SK-N-SH (cell line): ENCODE data around the gene CTBP2. TPM values are rescaled to one million over a fixed set of nuclear protein-coding genes. Genes with fewer than 3 reads are reported as not detected.

Experiments
- CTCF ChIA-PET: fragments of 300-600, 350-600 bp; formaldehyde crosslinking; extraction: SDS; loops from one replicate; lab custom pipeline; 2021; lab: Yijun Ruan, JAX
- POLR2A ChIA-PET: fragments of 350-600 bp; sonication (Branson Sonifier 250); formaldehyde crosslinking; extraction: SDS; loops from one replicate; lab custom pipeline; 2020; ENCODE audit warnings: antibody characterized with exemption, inconsistent platforms; lab: Yijun Ruan, JAX
- DNase-seq: peaks from one replicate; pipeline ENCODE4 v3.0.0; 2012
- H2AFZ ChIP-seq: fragments of 200-600 bp; sonication (generic); 2 replicates; pipeline ENCODE4 v1.8.1; 2016; ENCODE audit warnings: antibody characterized with exemption, mild to moderate bottlenecking, low read depth
- H3F3A ChIP-seq: fragments of 200-600 bp; sonication (generic); replicated peaks from 2 replicates; pipeline ENCODE3; 2016; ENCODE audit warnings: antibody characterized with exemption, mild to moderate bottlenecking; ENCODE audit not compliant: insufficient read depth
- H3K27ac ChIP-seq, 2 experiments: fragments of 200-500 bp in 1 of 2; fragments of 200-600 bp in 1 of 2; sonication (Bioruptor generic) in 1 of 2; sonication (generic), shearing (Covaris generic) in 1 of 2; 2 replicates each; pipeline versions ENCODE4 v1.5.1 to v1.6.1; 2014 to 2016; ENCODE audit warnings: low read depth in 2 of 2, inconsistent platforms in 1 of 2, low read length in 1 of 2, mild to moderate bottlenecking in 1 of 2, mixed read lengths in 1 of 2
- H3K27me3 ChIP-seq: fragments of 200-600 bp; sonication (generic), shearing (Covaris generic); 2 replicates; pipeline ENCODE4 v1.6.1; 2016; ENCODE audit warnings: mixed run types; ENCODE audit not compliant: insufficient read depth
- H3K36me3 ChIP-seq, 2 experiments: fragments of 200-500 bp in 1 of 2; fragments of 200-600 bp in 1 of 2; sonication (Bioruptor generic) in 1 of 2; sonication (generic) in 1 of 2; replicated peaks in 1 of 2; 2 replicates each; pipeline versions ENCODE3 to v1.5.1; 2014 to 2016; ENCODE audit warnings: low read length in 1 of 2, mild to moderate bottlenecking in 1 of 2; ENCODE audit not compliant: insufficient read depth in 2 of 2, control insufficient read depth in 1 of 2
- H3K4me1 ChIP-seq, 2 experiments: fragments of 200-500 bp in 1 of 2; fragments of 200-600 bp in 1 of 2; sonication (Bioruptor generic) in 1 of 2; sonication (generic), shearing (Covaris generic) in 1 of 2; 2 replicates each; pipeline versions ENCODE4 v1.5.1 to v1.6.1; 2014 to 2016; ENCODE audit warnings: low read depth in 1 of 2, low read length in 1 of 2, mixed run types in 1 of 2; ENCODE audit not compliant: insufficient read depth in 2 of 2, control insufficient read depth in 1 of 2
- H3K4me2 ChIP-seq: fragments of 200-600 bp; sonication (generic), shearing (Covaris generic); 2 replicates; pipeline ENCODE4 v1.6.1; 2017; ENCODE audit warnings: mixed run types
- H3K4me3 ChIP-seq, 2 experiments: fragments of 200-500 bp in 1 of 2; fragments of 200-600 bp in 1 of 2; sonication (Bioruptor generic) in 1 of 2; sonication (generic), shearing (Covaris generic) in 1 of 2; 2 replicates each; pipeline versions ENCODE4 v1.5.1 to v1.8.1; 2014 to 2016; ENCODE audit warnings: low read depth in 2 of 2, inconsistent platforms in 1 of 2, low read length in 1 of 2, mild to moderate bottlenecking in 1 of 2, mixed read lengths in 1 of 2, moderate library complexity in 1 of 2
- H3K79me2 ChIP-seq: fragments of 200-600 bp; sonication (generic); 2 replicates; pipeline ENCODE4 v1.8.1; 2017; ENCODE audit warnings: mild to moderate bottlenecking; ENCODE audit not compliant: insufficient read depth
- H3K9ac ChIP-seq: fragments of 200-600 bp; sonication (generic); 2 replicates; pipeline ENCODE4 v1.6.1; 2017; ENCODE audit warnings: mixed run types
- H3K9me2 ChIP-seq: fragments of 200-600 bp; sonication (generic); 2 replicates; pipeline ENCODE4 v1.6.1; 2017; ENCODE audit warnings: mixed run types
- H3K9me3 ChIP-seq: fragments of 200-600 bp; sonication (generic); 2 replicates; pipeline ENCODE4 v1.6.1; 2017; ENCODE audit warnings: mixed run types, mild to moderate bottlenecking, moderate library complexity
- H4K20me1 ChIP-seq: fragments of 200-600 bp; sonication (generic); 2 replicates; pipeline ENCODE4 v1.6.1; 2017; ENCODE audit warnings: mild to moderate bottlenecking, mixed run types; ENCODE audit not compliant: insufficient read depth
- ELF1 ChIP-seq: IDR thresholded peaks from 2 replicates; pipeline ENCODE4 v1.4.0; 2012
- EP300 ChIP-seq, 2 experiments: IDR thresholded peaks; 2 replicates each; pipeline versions ENCODE4 v1.4.0 to v1.6.1; 2012; ENCODE audit warnings: borderline replicate concordance in 1 of 2, low read depth in 1 of 2, low read length in 1 of 2
- JUND ChIP-seq: IDR thresholded peaks from 2 replicates; pipeline ENCODE4 v1.4.0; 2012
- MEF2A ChIP-seq: IDR thresholded peaks from 2 replicates; pipeline ENCODE4 v1.4.0; 2012; ENCODE audit warnings: low read depth, borderline replicate concordance
- MXI1 ChIP-seq: IDR thresholded peaks from 2 replicates; pipeline ENCODE4 v1.6.1; 2012; ENCODE audit warnings: mild to moderate bottlenecking, low read depth, low read length, improper control_type of control experiment
- NFIC ChIP-seq: IDR thresholded peaks from 2 replicates; pipeline ENCODE4 v1.4.0; 2012; ENCODE audit warnings: borderline replicate concordance
- RFX5 ChIP-seq: IDR thresholded peaks from 2 replicates; pipeline ENCODE4 v1.6.1; 2012; ENCODE audit warnings: mild to moderate bottlenecking, improper control_type of control experiment, low read length
- RXRA ChIP-seq: IDR thresholded peaks from 2 replicates; pipeline ENCODE4 v1.4.0; 2012; ENCODE audit warnings: low read depth, mild to moderate bottlenecking, borderline replicate concordance
- SMC3 ChIP-seq: IDR thresholded peaks from 2 replicates; pipeline ENCODE4 v1.6.1; 2012; ENCODE audit warnings: low read depth, low read length, improper control_type of control experiment
- USF2 ChIP-seq: fragments of 150-350 bp; IDR thresholded peaks from 2 replicates; pipeline ENCODE4 v1.6.1; 2017; ENCODE audit warnings: antibody characterized with exemption, low read length, low read depth, borderline replicate concordance
- WGBS: methylation state at CpG from one replicate; pipeline ENCODE4 v1.1.6; 2017; ENCODE audit warnings: low lambda C conversion rate; 5-methylcytosine and 5-hydroxymethylcytosine counted together
- polyA plus RNA-seq, 3 experiments: library from polyadenylated mRNA; depleted of rRNA; stranded (reverse); fragments of >200 nt; gene quantifications; 2 replicates each; pipeline ENCODE4 v1.2.3, GENCODE V29; 2012
- TF ChIP-seq, protein P1 (sequence below): fragments of 150-350 bp; IDR thresholded peaks from 2 replicates; pipeline ENCODE4 v1.6.1; 2016; ENCODE audit warnings: mild to moderate bottlenecking, low read depth, low read length
- TF ChIP-seq, protein P2 (sequence below): IDR thresholded peaks from 2 replicates; pipeline ENCODE4; 2012
- TF ChIP-seq, protein P3 (sequence below): IDR thresholded peaks from 2 replicates; pipeline ENCODE4 v1.4.0; 2012; ENCODE audit warnings: low read depth, borderline replicate concordance

CTBP2 gene
- polyA plus RNA-seq, 1 of the 3 experiments (the other 2 are of a cell fraction): 69.7 TPM

GRCh38 chr10:124993736-124994451, 166.5 kb downstream of the CTBP2 start:
- Histone ChIP-seq H3K27me3 (no peaks in the 10 kb centered on the region), H3K27ac (peak overlapping the region in 1 of 2 experiments; percentile 39; a peak in 1 of 4 replicates), H4K20me1 (peaks cover 8% of the 10 kb centered on the region; the same call in 1 of the 2 replicates), H3K4me1 (peaks cover 0 to 9% of the 10 kb centered on the region in 2 experiments; a peak in 1 of 4 replicates), H2AFZ (no peak overlapping the region), H3K9me2 (no peaks in the 10 kb centered on the region), H3F3A (peaks cover 26% of the 10 kb centered on the region), H3K9me3 (no peaks in the 10 kb centered on the region), H3K4me2 (no peak overlapping the region), H3K9ac (no peak overlapping the region), H3K79me2 (peaks cover 15% of the 10 kb centered on the region; the same call in 1 of the 2 replicates), H3K4me3 (no peak overlapping the region), H3K36me3 (peaks cover 43 to 86% of the 10 kb centered on the region in 2 experiments)
- 94% methylated on average over 21 of the region's 21 CpGs for WGBS
- ChIA-PET POLR2A (no interaction called here), CTCF (interaction anchor here (1.3 to 7.4 kb wide), 7 partner anchors 16 to 251 kb away, joined by 3 to 88 read pairs (median 13); no protein-coding TSS in a partner anchor)
- no peak for TF ChIP-seq RFX5
- TF ChIP-seq USF2: no peak
- no peak for TF ChIP-seq SMC3
- TF ChIP-seq NFIC: no peak
- TF ChIP-seq, protein P1, sequence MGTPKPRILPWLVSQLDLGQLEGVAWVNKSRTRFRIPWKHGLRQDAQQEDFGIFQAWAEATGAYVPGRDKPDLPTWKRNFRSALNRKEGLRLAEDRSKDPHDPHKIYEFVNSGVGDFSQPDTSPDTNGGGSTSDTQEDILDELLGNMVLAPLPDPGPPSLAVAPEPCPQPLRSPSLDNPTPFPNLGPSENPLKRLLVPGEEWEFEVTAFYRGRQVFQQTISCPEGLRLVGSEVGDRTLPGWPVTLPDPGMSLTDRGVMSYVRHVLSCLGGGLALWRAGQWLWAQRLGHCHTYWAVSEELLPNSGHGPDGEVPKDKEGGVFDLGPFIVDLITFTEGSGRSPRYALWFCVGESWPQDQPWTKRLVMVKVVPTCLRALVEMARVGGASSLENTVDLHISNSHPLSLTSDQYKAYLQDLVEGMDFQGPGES: no peak
- no peak for TF ChIP-seq RXRA
- no peak for TF ChIP-seq MEF2A
- TF ChIP-seq ELF1: no peak
- TF ChIP-seq, protein P2, sequence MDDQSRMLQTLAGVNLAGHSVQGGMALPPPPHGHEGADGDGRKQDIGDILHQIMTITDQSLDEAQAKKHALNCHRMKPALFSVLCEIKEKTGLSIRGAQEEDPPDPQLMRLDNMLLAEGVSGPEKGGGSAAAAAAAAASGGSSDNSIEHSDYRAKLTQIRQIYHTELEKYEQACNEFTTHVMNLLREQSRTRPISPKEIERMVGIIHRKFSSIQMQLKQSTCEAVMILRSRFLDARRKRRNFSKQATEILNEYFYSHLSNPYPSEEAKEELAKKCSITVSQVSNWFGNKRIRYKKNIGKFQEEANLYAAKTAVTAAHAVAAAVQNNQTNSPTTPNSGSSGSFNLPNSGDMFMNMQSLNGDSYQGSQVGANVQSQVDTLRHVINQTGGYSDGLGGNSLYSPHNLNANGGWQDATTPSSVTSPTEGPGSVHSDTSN: no peak
- no peak for DNase-seq

GRCh38 chr10:124993345-124993708, 167.0 kb downstream of the CTBP2 start:
- Histone ChIP-seq H3K4me3 (no peak overlapping the region), H3K9me3 (no peaks in the 10 kb centered on the region), H3K9ac (no peak overlapping the region), H3K79me2 (peaks cover 12% of the 10 kb centered on the region; the same call in 1 of the 2 replicates), H3K36me3 (peaks cover 49 to 85% of the 10 kb centered on the region in 2 experiments), H3K27me3 (no peaks in the 10 kb centered on the region), H3K27ac (no peak overlapping the region; a peak in 1 of 4 replicates), H3K4me2 (no peak overlapping the region), H3K4me1 (peaks cover 0 to 4% of the 10 kb centered on the region in 2 experiments; a peak in 1 of 4 replicates), H3K9me2 (no peaks in the 10 kb centered on the region), H4K20me1 (peaks cover 8% of the 10 kb centered on the region; the same call in 1 of the 2 replicates), H2AFZ (no peak overlapping the region), H3F3A (peaks cover 27% of the 10 kb centered on the region)
- TF ChIP-seq, protein P3, sequence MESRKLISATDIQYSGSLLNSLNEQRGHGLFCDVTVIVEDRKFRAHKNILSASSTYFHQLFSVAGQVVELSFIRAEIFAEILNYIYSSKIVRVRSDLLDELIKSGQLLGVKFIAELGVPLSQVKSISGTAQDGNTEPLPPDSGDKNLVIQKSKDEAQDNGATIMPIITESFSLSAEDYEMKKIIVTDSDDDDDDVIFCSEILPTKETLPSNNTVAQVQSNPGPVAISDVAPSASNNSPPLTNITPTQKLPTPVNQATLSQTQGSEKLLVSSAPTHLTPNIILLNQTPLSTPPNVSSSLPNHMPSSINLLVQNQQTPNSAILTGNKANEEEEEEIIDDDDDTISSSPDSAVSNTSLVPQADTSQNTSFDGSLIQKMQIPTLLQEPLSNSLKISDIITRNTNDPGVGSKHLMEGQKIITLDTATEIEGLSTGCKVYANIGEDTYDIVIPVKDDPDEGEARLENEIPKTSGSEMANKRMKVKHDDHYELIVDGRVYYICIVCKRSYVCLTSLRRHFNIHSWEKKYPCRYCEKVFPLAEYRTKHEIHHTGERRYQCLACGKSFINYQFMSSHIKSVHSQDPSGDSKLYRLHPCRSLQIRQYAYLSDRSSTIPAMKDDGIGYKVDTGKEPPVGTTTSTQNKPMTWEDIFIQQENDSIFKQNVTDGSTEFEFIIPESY: no peak
- TF ChIP-seq USF2: no peak
- no peak for TF ChIP-seq MXI1
- no peak for TF ChIP-seq JUND
- no peak for TF ChIP-seq EP300 (IDR thresholded peaks at IDR 0.05; ENCODE audit: borderline replicate concordance in 1 of 2, low read depth in 1 of 2, low read length in 1 of 2)
- POLR2A ChIA-PET: interaction anchor here (0.8 to 1.4 kb wide), 3 partner anchors 68 to 77 kb away, joined by 3 to 4 read pairs (median 3); no protein-coding TSS in a partner anchor
- WGBS: 98% methylated on average over 4 of the region's 4 CpGs
- no peak for DNase-seq
- CTCF ChIA-PET: interaction anchor here (0.8 to 7.4 kb wide), 30 partner anchors 9 to 707 kb away, joined by 3 to 88 read pairs (median 6); no protein-coding TSS in a partner anchor
